Stimulated activated CD4-positive, alpha-beta T cell treated with anti-CD3 and anti-CD28 coated beads, Interleukin-1b, Interleukin-23, amount 100 ng/mL, for 4 hours (primary cell): ENCODE measurements around the gene GAST.
"Not testable (repeated sequence)": the region's sequence is repeated elsewhere in the genome, so short reads cannot be mapped to it uniquely, and the experiment has no call there.

Experiments used
- DNase-seq, 2 donors: peaks; one replicate each; pipeline ENCODE4 v3.0.0-alpha.2; 2020; ENCODE audit warnings: low read depth in 2 of 2

Gene GAST, protein sequence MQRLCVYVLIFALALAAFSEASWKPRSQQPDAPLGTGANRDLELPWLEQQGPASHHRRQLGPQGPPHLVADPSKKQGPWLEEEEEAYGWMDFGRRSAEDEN

DNA sequence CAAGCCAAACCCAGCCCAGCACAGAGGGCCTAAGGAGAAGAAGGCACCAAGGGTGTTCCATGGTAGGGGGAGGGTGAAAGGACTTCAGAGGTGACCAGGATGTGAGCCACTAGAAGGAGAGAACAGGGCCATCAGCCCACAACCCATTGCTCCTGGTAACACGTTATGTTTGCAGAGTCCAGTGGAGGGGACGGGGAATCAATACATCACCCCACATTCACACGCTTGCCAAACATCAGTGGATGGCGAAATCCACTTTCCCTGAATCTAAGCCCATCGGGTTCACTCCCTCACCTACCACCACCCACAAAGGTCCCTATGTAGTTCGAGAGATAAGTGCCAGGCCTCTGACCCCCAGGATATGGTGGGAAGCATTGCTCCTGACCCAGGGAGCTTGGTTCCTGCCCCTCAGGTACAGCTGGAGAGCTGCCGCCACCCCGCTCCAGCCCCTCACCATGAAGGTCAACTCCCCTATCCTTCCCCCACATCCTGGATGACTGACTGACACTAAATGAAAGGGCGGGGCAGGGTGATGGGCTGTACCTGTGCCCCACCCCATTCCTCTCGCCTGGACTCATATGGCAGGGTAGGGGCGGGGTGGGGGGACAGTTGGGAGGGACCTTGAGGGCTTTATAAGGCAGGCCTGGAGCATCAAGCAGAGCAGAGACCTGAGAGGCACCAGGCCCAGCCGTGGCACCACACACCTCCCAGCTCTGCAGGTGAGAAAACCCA, at the start of gene GAST:
Gene GAST (plus strand): TSS at position 663 of the 732 bp plus-strand sequence. CDS start 3,106 bp downstream, outside the sequence.
- DNase-seq = no peak

DNA sequence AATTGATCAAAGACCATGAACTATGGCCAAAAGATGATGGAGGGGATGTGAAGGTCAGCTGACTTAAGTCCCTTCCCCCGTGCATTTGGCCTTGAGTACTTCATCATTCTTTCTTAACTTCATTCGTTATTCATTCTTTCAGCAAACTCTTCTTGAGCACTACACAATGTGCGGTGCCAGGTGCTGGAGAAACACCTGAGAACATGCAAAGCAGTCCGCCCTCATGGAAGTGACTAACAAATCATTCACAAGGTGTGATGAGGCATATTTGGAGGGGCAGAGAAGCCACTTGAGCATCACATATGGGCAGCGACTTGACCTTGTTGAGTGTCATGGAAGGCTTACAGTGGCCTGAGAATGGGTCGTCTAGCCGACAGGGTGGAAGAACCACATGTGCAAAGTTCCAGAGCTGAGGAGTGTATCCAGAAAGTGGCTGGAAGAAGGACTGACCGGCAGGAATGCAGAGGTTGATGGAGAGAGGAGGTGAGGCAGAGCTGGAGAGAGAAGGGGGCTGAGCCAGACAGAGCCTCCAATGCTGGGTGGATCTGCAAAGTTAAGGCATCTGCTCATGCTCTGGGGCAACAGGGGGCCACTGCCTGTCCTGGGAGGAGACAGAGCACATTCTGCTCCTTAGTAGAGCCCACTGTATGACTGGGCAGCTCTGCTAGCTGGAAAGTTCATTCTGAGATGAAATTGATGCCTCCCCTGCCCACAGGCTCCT, 48.5 kb upstream of the GAST start:
- DNase-seq = no peak

DNA sequence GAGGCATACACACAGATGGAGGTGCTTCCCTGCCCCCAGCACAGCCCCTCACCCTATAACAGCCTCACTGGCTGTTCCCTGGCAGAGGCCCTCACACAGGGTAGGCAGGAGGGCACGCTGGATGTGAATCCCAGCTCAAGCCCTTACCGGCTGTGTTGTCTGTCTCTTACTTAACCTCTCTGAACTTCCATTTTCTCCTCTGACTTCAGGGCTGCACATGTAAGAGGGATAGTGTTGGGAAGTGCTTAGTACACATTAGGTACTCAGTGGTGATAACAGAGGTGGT, 48.0 kb upstream of the GAST start:
- no peak for DNase-seq

DNA sequence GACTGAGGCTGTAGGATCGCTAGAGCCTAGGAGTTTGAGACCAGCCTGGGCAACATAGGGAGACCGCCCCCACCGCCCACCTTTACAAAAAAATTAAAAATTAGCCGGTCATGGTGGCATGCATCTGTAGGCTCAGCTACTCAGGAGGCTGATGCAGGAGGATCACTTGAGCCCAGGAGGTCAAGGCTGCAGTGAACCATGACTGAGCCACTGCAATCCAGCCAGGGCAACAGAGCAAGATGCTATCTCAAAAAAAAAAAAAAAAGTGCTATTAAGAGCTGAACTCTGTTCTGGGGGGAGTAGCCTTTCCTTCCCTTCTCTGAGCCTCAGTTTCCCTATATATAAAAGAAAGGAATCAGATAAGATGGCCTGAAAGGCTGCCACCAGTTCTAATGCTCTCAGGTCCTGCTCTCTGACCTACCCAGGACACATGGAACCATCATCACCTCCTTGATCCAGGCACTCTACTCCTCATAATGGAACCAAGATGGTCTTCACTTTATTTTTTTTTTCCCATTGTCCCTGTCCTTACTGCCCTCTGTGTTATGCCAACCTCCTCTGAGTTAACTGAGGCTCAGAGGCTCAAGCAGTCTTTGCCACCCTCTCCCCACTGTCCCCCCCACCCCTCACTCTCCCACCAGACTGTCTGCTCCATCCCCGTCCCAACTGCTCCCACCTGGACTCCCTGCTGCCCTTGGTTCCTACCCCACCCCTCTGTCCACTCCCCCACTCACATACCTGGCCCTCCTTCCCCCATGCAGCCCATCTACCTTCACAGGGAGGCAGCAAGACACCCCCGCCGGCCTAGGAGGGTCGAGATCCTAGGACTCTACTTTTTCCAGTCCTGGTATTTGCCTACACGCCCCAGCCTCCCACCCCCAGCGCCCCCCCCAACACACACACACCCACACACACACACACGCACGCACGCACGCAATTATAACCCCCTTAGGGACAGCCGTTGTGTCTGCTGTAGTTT, 47.3 kb upstream of the GAST start:
- DNase-seq = no peak

DNA sequence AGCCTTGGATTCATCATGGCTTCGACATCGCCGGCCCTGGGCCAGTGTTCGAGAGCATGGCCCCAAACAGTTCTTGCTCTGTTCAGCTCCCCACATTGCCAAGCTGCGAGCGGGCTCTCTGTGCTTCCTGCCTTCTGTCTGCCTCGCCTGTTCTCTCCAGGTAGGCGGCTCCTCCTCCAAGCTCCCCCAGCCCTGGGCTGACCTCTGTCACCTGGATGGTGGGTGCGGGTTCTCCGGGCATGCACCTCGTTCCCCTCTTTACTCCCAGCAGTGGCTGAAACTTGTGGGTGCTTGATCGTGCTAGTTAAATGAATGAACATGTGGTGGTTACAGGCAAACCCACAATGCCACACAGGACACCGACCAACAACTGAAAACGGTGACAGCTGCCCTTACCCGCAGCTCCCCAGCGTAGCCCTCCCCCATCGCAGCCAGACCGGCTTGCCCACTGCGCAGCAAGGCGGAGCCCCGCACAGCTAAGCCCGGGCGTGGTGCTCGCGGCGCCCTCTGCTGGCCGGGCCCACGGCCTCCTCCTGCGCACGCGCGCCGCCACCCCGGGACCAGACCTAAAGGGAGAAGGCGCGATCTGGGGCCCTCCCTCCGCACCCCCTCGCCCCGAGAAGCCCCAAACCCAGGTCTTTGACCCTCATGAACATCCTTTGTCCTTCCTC, 46.4 kb upstream of the GAST start:
- peak; percentile 81 to 90 for DNase-seq

DNA sequence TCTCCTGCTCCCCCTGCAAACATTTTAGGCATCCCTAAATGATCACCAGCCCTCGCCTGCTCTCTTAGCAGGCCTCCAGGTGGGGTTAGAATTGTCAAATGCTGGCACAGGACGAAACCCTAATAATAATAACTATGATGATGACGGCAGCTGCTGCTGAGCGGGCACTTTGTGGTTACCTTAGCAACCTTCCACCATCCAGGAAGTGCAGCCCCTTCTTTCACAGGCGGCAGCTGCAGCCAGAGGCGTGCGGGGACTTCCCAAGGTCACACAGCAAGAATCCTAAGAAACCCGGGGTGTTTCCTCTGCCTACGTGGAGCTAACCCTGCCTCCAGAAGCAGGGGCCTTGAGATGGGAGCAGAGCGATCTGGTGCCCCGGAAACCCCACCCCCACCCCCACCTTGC, 45.9 kb upstream of the GAST start:
- DNase-seq = peak; percentile 40 to 55

DNA sequence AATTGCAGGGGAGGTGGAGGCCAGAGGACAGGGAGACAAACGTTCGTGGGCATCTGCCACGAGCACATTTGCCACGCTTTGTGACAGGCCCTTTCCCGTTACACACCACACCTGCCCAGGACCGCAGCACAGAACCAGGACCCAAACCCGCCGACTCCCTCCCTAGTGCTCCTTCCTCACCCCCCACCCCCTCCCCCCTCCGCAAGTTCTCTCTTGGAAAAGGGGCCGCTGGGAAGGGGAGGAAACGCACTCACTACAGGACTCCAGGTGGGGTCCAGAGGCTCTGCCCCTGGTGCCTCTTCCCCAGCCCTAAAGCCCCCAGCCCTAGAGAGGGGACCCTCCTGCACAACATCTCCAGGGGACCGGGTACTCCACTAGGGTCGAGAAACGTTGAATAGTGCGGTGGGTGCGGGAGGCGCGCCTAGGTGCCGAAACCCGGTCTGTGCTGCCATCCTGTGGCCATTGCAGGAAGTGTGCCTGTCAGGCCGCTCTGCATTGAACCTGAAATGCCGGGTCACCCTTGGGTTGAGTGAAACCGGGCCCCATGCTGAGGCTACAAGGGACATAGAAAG, 45.3 kb upstream of the GAST start:
- peak; percentile 83 to 90 for DNase-seq

DNA sequence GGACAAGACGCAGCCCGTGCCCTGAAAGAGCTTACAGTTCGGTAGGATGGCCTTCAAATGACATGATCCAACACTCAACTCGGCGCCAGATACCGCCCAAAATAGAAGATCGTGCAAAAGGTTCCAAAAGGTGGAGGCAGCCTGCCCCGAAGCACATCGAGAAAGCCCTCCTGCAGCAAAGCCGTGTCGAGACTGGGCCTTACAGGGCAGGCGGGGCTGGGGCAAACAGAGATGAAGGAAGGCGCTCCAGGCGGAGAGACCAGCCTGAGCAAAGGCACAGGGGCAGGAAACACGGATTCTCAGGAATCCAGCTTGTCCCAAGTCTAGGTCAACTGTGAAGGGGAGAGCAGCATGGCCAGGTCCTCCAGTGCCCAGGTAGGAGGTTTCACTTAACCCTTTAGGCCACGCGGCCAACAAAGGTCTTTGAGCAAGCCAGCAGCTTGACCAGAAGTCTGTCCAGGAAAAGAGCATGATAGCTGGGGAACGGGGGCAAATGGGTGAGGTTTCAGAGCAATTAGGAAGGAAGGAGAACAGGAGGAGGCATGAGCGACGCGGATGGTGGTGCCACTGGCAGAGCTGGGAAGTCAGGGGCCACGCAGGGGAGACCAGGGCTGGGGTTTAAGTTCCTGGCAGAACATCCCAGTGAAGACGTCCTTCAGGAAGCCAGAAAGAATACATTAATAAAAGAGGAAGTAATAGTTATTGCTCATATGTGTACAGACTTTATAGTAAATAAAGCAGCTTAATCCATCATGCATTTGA, 44.7 kb upstream of the GAST start:
- no peak for DNase-seq

DNA sequence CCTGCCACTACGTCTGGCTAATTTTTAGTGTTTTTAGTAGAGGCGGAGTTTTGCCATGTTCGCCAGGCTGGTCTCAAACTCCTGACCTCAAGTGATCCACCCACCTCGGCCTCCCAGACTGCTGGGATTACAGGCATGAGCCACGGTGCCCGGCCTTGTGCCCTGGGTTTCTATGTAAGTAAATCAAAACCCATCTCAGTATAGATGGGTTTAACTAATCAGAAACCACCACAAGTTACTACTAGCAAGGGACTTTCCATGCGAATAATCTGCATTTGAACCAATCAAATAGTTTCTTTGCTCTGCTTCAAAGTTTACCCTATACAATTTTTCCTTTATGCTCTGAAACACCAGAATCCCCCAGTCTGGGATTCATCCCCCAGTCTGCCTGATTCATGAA, 40.0 kb upstream of the GAST start:
- DNase-seq = no peak

DNA sequence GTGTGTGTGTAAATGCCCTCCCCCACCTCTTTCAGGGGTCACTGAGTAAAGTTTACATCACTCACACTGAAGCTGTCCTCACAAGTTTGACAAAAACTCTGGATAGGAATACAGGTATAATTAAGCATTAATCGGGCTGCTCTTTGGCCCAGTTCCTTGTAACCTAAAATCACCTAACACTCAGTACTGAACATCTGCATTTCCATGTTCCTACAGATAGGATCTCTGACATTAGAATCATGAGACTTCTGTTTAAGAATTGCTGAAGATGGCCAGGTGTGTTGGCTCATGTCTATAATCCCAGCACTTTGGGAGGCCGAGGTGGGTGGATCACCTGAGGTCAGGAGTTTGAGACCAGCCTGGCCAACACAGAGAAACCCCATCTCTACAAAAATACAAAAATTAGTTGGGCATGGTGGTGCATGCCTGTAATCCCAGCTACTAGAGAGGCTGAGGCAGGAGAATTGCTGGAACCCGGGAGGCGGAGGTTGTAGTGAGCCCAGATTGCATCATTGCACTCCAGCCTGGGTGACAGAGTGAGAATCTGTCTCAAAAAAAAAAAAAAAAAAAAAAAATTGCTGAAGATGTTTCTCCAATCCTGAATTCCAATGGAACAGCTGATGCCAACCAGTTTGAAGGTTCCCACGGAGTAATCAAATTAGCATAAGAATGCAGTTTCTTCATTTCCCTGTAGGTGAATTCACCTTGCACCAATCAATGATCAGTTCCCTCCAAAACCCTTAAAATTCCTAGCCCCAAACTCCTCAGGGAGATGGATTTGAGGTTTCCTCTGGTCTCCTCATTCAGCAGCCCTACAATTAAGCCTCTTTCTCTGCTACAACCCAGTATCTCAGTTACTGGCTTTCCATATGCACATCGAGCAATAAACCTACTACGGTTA, 36.7 kb upstream of the GAST start:
- DNase-seq = not testable (repeated sequence)

DNA sequence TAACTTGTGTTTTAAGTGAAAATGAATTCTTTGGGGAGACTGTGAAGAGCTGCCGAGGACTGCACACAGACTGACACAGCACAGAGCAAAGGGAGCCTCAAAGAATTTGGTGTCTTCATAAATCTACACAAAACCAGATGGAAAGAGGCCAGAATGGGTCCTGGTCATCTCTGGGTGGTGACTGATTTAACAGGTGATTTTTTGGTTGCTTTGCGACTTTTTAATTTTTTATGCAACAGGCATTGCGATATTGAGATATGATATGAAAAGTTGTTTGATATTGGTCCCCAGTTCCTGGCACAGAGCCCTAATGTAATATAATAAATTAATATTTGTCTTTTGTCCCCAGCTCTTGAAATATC, 36.1 kb upstream of the GAST start:
- DNase-seq = no peak

DNA sequence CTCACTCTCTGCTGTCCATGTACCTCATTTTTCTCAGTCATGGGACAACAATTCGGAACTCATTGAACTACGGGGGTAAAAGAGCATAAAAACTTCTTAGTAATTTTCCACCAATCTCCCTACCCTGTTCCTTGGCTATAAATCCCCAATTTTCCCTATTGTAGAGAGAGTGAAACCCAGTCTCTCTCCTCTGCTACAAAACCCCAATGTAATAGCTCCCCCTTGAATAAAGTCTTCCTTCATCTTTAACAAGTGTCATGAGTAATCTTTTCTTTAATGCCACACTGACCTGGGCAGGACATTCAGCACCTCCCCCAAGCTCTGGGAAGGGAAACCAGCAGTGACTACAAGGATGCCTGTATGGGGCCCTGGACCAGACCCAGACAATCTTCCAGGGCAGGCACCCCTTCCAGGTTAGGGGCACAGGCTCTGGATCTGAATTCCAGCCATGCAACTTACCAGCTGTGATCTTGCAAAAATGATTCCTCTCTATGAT, 33.7 kb upstream of the GAST start:
- no peak for DNase-seq

DNA sequence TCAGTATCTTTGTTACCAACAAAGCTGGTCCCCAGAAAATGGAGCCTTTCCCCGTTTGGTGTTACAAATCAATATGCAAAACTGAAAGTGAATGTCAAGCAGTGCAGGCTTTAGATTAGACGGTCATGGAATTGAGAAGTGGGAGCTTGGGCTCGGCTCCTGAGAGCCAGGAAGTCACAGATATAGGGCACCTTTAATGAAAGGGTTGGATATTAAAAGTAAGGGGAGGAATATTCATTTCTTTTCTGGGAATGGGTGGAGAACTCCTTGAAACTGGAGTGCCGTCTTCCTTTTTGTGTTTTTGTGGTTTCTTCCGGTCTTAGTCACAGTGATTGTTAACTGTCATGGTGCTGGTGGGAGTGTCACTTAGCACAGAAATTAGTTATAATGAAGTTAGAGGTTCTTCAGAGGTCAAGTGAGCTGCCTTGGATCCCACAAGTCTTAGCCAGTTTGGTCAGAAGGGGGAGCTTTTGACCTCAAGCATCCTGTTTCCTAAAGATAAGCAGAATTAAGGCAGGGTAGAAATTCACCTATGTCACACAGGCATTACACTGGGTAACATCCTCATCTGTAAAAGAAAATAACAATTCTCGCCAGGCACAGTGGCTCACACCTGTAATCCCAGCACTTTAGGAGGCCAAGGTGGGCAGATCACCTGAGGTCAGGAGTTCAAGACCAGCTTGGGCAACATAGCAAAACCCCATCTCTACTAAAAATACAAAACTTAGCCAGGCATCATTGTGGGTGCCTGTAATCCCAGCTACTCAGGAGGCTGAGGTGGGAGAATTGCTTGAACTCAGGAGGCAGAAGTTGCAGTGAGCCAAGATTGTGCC, 33.0 kb upstream of the GAST start:
- DNase-seq = peak in 1 of 2 donors; percentile 27

DNA sequence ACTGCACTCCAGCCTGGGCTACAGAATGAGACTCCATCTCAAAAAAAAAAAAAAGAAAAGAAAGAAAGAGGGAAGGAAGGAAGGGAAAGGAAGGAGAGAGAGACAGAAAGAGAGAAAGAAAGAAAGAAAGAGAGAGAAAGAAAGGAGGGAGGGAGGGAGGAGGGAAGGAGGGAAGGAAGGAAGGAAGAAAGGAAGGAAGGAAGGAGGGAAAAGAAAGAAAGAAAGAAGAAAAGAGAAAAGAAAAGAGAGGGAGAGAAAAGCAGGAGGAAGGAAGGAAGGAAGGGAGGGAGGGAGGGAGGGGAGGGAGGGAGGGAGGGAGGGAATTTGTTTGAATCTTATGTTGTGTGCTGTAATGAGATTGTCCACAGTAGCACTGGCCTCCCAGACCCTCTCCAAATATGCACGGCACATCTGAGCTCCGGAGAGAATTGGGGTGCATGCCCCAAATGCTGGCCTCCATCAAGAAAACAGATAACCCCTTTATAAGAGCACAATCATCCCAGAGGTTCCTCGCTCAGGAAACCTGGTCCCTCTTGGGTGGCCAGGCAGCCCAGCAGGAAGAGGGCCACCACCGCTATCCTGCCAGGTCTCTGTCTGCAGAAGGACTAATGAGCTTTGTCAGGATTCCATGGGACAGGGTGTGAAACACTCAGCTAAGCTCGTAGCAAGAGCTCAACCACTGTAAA, 32.2 kb upstream of the GAST start:
- DNase-seq = no peak

DNA sequence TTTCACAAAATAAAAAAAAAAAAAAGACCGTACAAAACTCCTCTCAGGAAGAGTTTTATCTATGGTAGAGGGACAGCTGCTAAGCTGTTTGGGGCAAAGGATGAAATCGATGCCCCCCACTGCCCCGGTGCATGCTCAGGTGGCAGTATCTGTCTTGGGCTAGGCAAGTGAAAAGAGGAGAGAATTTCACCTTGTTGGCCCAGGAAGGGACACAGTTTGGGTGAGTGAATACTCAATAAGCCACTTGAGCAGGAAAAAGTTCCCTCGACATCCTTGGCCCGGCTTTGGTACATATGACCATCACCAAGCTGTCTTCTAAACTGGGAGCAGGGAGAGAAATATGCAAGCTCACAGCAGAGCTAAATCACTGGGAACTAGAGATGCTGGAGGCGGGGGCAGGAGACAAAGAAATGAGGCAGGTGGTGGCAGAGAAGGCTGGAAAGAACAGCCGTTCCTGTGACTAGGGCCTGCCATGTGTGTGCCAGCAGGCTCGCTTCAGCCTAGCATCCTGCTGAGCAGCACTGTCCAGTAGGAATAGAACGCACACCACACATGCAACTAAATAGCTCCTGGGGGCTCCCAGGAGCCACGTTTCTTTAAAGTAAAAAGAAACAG, 31.6 kb upstream of the GAST start:
- DNase-seq = no peak

DNA sequence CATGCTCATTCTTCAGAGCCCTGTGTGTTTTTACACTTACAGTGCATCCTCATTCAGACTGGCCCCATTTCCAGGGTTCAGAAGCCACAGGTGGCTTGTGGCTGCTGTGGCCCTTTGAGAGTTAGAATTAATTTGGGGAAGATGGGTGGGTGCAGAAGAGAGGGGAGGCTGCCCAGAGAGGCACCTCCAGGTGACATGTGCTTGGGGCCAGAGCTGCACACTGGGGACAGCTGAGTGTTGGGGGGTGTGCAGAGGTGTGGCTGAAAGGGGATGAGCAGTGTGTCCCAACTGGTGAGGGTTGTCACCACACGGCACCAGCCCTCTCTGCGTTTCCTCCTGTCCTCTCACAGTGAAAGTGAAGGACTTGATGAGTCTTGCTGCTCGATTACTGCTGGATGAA, 30.4 kb upstream of the GAST start:
- no peak for DNase-seq

DNA sequence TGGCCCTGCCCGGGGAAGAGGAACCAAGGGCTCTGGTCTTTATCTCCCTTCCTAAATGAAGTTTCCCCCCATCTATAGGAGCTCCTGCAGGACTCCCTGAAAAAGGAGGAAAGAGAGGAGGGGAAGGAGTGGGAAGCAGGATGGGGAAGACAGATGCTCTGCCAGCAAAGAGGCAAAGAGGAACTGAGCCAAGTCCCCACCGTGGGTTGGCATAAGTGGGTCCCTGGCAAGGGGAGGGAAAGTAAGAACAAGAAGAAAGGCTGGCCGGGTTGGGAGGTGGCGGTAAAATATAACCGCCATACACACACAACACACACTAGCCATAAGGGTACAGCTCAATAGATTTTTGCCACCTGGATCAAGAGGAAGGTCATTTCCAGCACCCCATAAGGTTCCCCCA, 29.5 kb upstream of the GAST start:
- DNase-seq = no peak
